Measurements from ENCODE around the gene TOP2A. TPM values are rescaled to one million over a fixed set of nuclear protein-coding genes. Genes with fewer than 3 reads are reported as not detected.
A peak's percentile ranks its signal among the peaks of the same experiment; 100 is the strongest.

The TOP2A gene
- total and polyA plus RNA-seq, 9 of the 15 experiments (the other 6 are each of a cell fraction or from before 2014, with no cell fraction given) = 133 to 347 (median 259) TPM

GRCh38 chr17:40417609-40418427, at the start of gene TOP2A (continued):
- no peak for TF ChIP-seq IFI16 (CRISPR knock-in tag; IDR thresholded peaks at IDR 0.05)
- TF ChIP-seq POLR2H (tag; IDR thresholded peaks at IDR 0.05; ENCODE audit: low read depth) = peak; percentile 85; the same call in 1 of the 2 replicates
- TF ChIP-seq, protein P1, sequence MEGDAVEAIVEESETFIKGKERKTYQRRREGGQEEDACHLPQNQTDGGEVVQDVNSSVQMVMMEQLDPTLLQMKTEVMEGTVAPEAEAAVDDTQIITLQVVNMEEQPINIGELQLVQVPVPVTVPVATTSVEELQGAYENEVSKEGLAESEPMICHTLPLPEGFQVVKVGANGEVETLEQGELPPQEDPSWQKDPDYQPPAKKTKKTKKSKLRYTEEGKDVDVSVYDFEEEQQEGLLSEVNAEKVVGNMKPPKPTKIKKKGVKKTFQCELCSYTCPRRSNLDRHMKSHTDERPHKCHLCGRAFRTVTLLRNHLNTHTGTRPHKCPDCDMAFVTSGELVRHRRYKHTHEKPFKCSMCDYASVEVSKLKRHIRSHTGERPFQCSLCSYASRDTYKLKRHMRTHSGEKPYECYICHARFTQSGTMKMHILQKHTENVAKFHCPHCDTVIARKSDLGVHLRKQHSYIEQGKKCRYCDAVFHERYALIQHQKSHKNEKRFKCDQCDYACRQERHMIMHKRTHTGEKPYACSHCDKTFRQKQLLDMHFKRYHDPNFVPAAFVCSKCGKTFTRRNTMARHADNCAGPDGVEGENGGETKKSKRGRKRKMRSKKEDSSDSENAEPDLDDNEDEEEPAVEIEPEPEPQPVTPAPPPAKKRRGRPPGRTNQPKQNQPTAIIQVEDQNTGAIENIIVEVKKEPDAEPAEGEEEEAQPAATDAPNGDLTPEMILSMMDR (IDR thresholded peaks at IDR 0.05 in 2 of 3, conservative IDR thresholded peaks at IDR 0.05 in 1 of 3; ENCODE audit: insufficient read depth in 2 of 3, low read depth in 1 of 3, low read length in 3 of 3) = no peak
- TF ChIP-seq KAT7 (CRISPR knock-in tag; IDR thresholded peaks at IDR 0.05; ENCODE audit: borderline replicate concordance) = no peak
- no peak for TF ChIP-seq ZNF584 (CRISPR knock-in tag; IDR thresholded peaks at IDR 0.05; ENCODE audit: low read depth)
- TF ChIP-seq KLF13 (tag; IDR thresholded peaks at IDR 0.05; ENCODE audit: borderline replicate concordance, low read depth) = no peak
- TF ChIP-seq NFE2 (IDR thresholded peaks at IDR 0.05; ENCODE audit: low read depth) = no peak
- no peak for TF ChIP-seq FUS (optimal IDR thresholded peaks at IDR 0.05; ENCODE audit: low read depth, low read length)
- TF ChIP-seq KDM1A (IDR thresholded peaks at IDR 0.05) = no peak
- TF ChIP-seq TCF3 (CRISPR knock-in tag; IDR thresholded peaks at IDR 0.05) = no peak
- TF ChIP-seq, protein P2, sequence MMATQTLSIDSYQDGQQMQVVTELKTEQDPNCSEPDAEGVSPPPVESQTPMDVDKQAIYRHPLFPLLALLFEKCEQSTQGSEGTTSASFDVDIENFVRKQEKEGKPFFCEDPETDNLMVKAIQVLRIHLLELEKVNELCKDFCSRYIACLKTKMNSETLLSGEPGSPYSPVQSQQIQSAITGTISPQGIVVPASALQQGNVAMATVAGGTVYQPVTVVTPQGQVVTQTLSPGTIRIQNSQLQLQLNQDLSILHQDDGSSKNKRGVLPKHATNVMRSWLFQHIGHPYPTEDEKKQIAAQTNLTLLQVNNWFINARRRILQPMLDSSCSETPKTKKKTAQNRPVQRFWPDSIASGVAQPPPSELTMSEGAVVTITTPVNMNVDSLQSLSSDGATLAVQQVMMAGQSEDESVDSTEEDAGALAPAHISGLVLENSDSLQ (IDR thresholded peaks at IDR 0.05) = peak; percentile 100
- TF ChIP-seq ZNF274 (IDR thresholded peaks at IDR 0.05; ENCODE audit: borderline replicate concordance, low read depth, low read length) = no peak
- TF ChIP-seq UBTF (IDR thresholded peaks at IDR 0.05; ENCODE audit: borderline replicate concordance in 1 of 2, low read depth in 2 of 2, low read length in 2 of 2) = 0 out of 4 replicates have a peak, but pooled peaks of 1 of the 2 experiments have one; percentile 32
- TF ChIP-seq RBM17 (IDR thresholded peaks at IDR 0.05; ENCODE audit: borderline replicate concordance, low read depth, low read length) = no peak
- TF ChIP-seq BMI1 (IDR thresholded peaks at IDR 0.05; ENCODE audit: low read length) = no peak
- TF ChIP-seq NFIC (IDR thresholded peaks at IDR 0.05) = no peak
- TF ChIP-seq ELF4 (CRISPR knock-in tag; IDR thresholded peaks at IDR 0.05) = no peak
- peak; percentile 49; the same call in 1 of the 2 replicates for TF ChIP-seq JUND (IDR thresholded peaks at IDR 0.05; ENCODE audit: borderline replicate concordance, low read depth, low read length)
- TF ChIP-seq JUND (tag; IDR thresholded peaks at IDR 0.05; ENCODE audit: borderline replicate concordance, low read depth, low read length) = no peak; the same call in 1 of the 3 replicates
- no peak for TF ChIP-seq ZNF766 (CRISPR knock-in tag; conservative IDR thresholded peaks at IDR 0.05)
- no peak for TF ChIP-seq COPS2 (conservative IDR thresholded peaks at IDR 0.05)
- TF ChIP-seq C11orf30 (IDR thresholded peaks at IDR 0.05; ENCODE audit: low read depth) = peak; percentile 42; the same call in 1 of the 2 replicates
- TF ChIP-seq ZNF143 (CRISPR knock-in tag; IDR thresholded peaks at IDR 0.05) = no peak
- no peak for TF ChIP-seq ZNF717 (CRISPR knock-in tag; IDR thresholded peaks at IDR 0.05)
- no peak for TF ChIP-seq ZNF778 (CRISPR knock-in tag; IDR thresholded peaks at IDR 0.05)
